ENCODE data around the gene DOCK2.

DNA sequence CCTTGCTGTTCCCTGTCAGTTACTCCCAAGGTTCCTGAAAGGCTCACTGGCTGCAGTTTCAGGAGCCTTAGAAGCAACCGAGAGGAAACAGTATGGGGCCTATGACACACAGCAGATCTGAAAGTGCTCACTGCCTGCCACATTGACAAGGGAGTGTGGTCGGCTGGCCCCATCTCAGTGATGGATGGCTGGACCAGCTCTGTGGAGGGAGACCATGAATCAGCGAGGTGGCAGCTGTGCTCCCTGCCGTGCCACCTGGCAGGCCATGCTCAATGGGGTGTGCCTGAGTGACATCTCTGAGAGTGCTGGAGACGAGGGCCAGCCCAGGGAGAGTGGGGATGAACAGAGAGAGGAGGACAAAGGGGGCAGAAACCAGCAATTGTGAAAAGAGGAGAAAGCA is 49.1 kb downstream of the DOCK2 start:
- TF ChIP-seq, protein P1, sequence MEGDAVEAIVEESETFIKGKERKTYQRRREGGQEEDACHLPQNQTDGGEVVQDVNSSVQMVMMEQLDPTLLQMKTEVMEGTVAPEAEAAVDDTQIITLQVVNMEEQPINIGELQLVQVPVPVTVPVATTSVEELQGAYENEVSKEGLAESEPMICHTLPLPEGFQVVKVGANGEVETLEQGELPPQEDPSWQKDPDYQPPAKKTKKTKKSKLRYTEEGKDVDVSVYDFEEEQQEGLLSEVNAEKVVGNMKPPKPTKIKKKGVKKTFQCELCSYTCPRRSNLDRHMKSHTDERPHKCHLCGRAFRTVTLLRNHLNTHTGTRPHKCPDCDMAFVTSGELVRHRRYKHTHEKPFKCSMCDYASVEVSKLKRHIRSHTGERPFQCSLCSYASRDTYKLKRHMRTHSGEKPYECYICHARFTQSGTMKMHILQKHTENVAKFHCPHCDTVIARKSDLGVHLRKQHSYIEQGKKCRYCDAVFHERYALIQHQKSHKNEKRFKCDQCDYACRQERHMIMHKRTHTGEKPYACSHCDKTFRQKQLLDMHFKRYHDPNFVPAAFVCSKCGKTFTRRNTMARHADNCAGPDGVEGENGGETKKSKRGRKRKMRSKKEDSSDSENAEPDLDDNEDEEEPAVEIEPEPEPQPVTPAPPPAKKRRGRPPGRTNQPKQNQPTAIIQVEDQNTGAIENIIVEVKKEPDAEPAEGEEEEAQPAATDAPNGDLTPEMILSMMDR (IDR thresholded peaks at IDR 0.05 in 4 of 5, conservative IDR thresholded peaks at IDR 0.05 in 1 of 5), result no peak
- no peak for TF ChIP-seq POLR2A (IDR thresholded peaks at IDR 0.05)
